Measurements from ENCODE around the gene EPM2AIP1. TPM values are rescaled to one million over a fixed set of nuclear protein-coding genes. Genes with fewer than 3 reads are reported as not detected.
A peak's percentile ranks its signal among the peaks of the same experiment; 100 is the strongest.

The EPM2AIP1 gene
- total and polyA plus RNA-seq, 8 donors: 2.4 to 37.3 (median 8.4) TPM

- intact Hi-C loops (cut with DNase I; ENCODE audit: low total_unique reads): no loop called here
- H3K4me1 ChIP-seq: peaks cover 33 to 60% (median 48%) of the 10 kb centered on the region in 4 donors
- peak overlapping the region; percentile 1 to 65 (median 28) for H3K4me3 ChIP-seq
- peaks cover 24 to 38% (median 31%) of the 10 kb centered on the region in 4 donors for H3K36me3 ChIP-seq
- H3K27ac ChIP-seq: peak overlapping the region in 2 of 5 donors; percentile 3 to 54
- no peak for TF ChIP-seq POLR2A (IDR thresholded peaks at IDR 0.05)
- TF ChIP-seq POLR2AphosphoS5 (IDR thresholded peaks at IDR 0.05): no peak
- TF ChIP-seq CTCF (IDR thresholded peaks at IDR 0.05): no peak
- no peak for TF ChIP-seq EP300 (IDR thresholded peaks at IDR 0.05)
- H3K27me3 ChIP-seq: no peaks in the 10 kb centered on the region
- DNase-seq: no peak
- no peaks in the 10 kb centered on the region for H3K9me3 ChIP-seq
These were observed 3.4 kb downstream of the EPM2AIP1 start for GRCh38 chr3:36989568-36989967.

GRCh38 chr3:36989005-36989404, 3.9 kb downstream of the EPM2AIP1 start:
- Histone ChIP-seq H3K36me3 (peaks cover 26 to 44% (median 36%) of the 10 kb centered on the region in 4 donors), H3K27me3 (no peaks in the 10 kb centered on the region), H3K4me1 (peaks cover 33 to 54% (median 42%) of the 10 kb centered on the region in 4 donors), H3K27ac (peak overlapping the region in 1 of 5 donors; percentile 54), H3K9me3 (no peaks in the 10 kb centered on the region), H3K4me3 (peak overlapping the region in 3 of 4 donors; percentile 1 to 65 (median 52))
- DNase-seq: no peak
- intact Hi-C loops (cut with DNase I; ENCODE audit: low total_unique reads): no loop called here
- TF ChIP-seq EP300 (IDR thresholded peaks at IDR 0.05): no peak
- WGBS, 5 donors: 69 to 87% (median 77%) methylated on average over 3 of the region's 3 CpGs

- Histone ChIP-seq H3K4me3 (peak overlapping the region in 2 of 4 donors; percentile 10 to 52), H3K36me3 (peaks cover 33 to 50% (median 43%) of the 10 kb centered on the region in 4 donors), H3K9me3 (no peaks in the 10 kb centered on the region), H3K27ac (no peak overlapping the region), H3K4me1 (peaks cover 32 to 53% (median 41%) of the 10 kb centered on the region in 4 donors), H3K27me3 (no peaks in the 10 kb centered on the region)
- DNase-seq: no peak
- WGBS, 5 donors: 71 to 84% (median 76%) methylated on average over 2 of the region's 2 CpGs
- intact Hi-C loops (cut with DNase I; ENCODE audit: low total_unique reads): no loop called here
- no peak for TF ChIP-seq POLR2A (IDR thresholded peaks at IDR 0.05)
- no peak for TF ChIP-seq CTCF (IDR thresholded peaks at IDR 0.05)
- TF ChIP-seq EP300 (IDR thresholded peaks at IDR 0.05): no peak
- no peak for TF ChIP-seq POLR2AphosphoS5 (IDR thresholded peaks at IDR 0.05)
These were observed 4.6 kb downstream of the EPM2AIP1 start for GRCh38 chr3:36988356-36988755.

GRCh38 chr3:36981006-36981405, 11.9 kb downstream of the EPM2AIP1 start:
- TF ChIP-seq POLR2A (IDR thresholded peaks at IDR 0.05): no peak
- TF ChIP-seq EP300 (IDR thresholded peaks at IDR 0.05): no peak
- TF ChIP-seq CTCF (IDR thresholded peaks at IDR 0.05): no peak
- TF ChIP-seq POLR2AphosphoS5 (IDR thresholded peaks at IDR 0.05): no peak
- H3K36me3 ChIP-seq: peaks cover 27 to 50% (median 45%) of the 10 kb centered on the region in 4 donors
- intact Hi-C loops (cut with DNase I; ENCODE audit: low total_unique reads): no loop called here
- H3K9me3 ChIP-seq: peaks cover 0 to 27% (median 0%) of the 10 kb centered on the region in 4 donors
- H3K27ac ChIP-seq: no peak overlapping the region
- 92 to 95% (median 94%) methylated on average over 4 of the region's 4 CpGs for WGBS, 5 donors
- no peaks in the 10 kb centered on the region for H3K27me3 ChIP-seq
- H3K4me3 ChIP-seq: no peak overlapping the region
- no peaks in the 10 kb centered on the region for H3K4me1 ChIP-seq
- DNase-seq: no peak

- H3K27ac ChIP-seq: no peak overlapping the region
- no peaks in the 10 kb centered on the region for H3K9me3 ChIP-seq
- H3K4me3 ChIP-seq: no peak overlapping the region
- H3K4me1 ChIP-seq: peaks cover 0 to 10% (median 4%) of the 10 kb centered on the region in 4 donors
- TF ChIP-seq POLR2A (IDR thresholded peaks at IDR 0.05) (no peak), CTCF (IDR thresholded peaks at IDR 0.05) (no peak), EP300 (IDR thresholded peaks at IDR 0.05) (no peak), POLR2AphosphoS5 (IDR thresholded peaks at IDR 0.05) (no peak)
- intact Hi-C loops (cut with DNase I; ENCODE audit: low total_unique reads): no loop called here
- peaks cover 0 to 9% (median 0%) of the 10 kb centered on the region in 4 donors for H3K36me3 ChIP-seq
- WGBS, 5 donors: 90 to 100% (median 92%) methylated on average over 1 of the region's 1 CpG
- no peaks in the 10 kb centered on the region for H3K27me3 ChIP-seq
- DNase-seq: no peak
These were observed 19.8 kb downstream of the EPM2AIP1 start for GRCh38 chr3:36973139-36973538.
